GM12878 (cell line): ENCODE measurements around the gene DMWD. TPM values are rescaled to one million over a fixed set of nuclear protein-coding genes. Genes with fewer than 3 reads are reported as not detected.

Experiments
- ATAC-seq: fragments of 200-7000 bp; cut with Tn5 transposase; 3 replicates; pipeline ENCODE4 v1.9.1; 2020; ENCODE audit warnings: mild to moderate bottlenecking, moderate library complexity
- BruUV-seq: library from RNA; stranded (reverse); fragments of 400-500 nt; replicated peaks from 2 replicates; lab custom pipeline; 2021; lab: Mats Ljungman, UMichigan
- CTCF ChIA-PET: fragments of 300-600 bp; sonication (Branson Sonifier 250); formaldehyde crosslinking; extraction: SDS; loops from one replicate; lab custom pipeline; 2021; ENCODE audit warnings: inconsistent platforms; lab: Yijun Ruan, JAX
- POLR2A ChIA-PET: fragments of 350-600 bp; formaldehyde crosslinking; extraction: SDS; loops from one replicate; lab custom pipeline; 2021; ENCODE audit warnings: inconsistent platforms; lab: Charles Lee
- RAD21 ChIA-PET: fragments of 300-600 bp; sonication (Branson Sonifier 250); formaldehyde crosslinking; loops from one replicate; lab custom pipeline; 2023; ENCODE audit warnings: antibody characterized with exemption; ENCODE audit not compliant: unreplicated experiment; lab: Charles Lee
- SMC1A ChIA-PET: fragments of 300-600 bp; sonication (Branson Sonifier 250); formaldehyde crosslinking; loops from one replicate; lab custom pipeline; 2023; ENCODE audit not compliant: unreplicated experiment, uncharacterized antibody; lab: Charles Lee
- DNase-seq: peaks from one replicate; pipeline ENCODE4 v3.0.0-alpha.2; 2011; ENCODE audit warnings: low read depth, low spot score
- FAIRE-seq: peaks from 3 replicates; lab custom pipeline; 2011; peaks lifted over from hg19 to GRCh38; lab: Jason Lieb, UNC
- H2AFZ ChIP-seq: 2 replicates; pipeline ENCODE4 v1.6.0; 2011; ENCODE audit warnings: low read depth, low read length, control low read depth; ENCODE audit not compliant: control insufficient read depth
- H3K27ac ChIP-seq: 2 replicates; pipeline ENCODE4 v1.5.1; 2011; ENCODE audit warnings: control low read depth; ENCODE audit not compliant: control insufficient read depth, insufficient read depth
- H3K27me3 ChIP-seq, 2 experiments: replicated peaks in 1 of 2; 2 replicates each; pipeline versions ENCODE4 v1.6.0 to v1.6.1; 2011; ENCODE audit warnings: low read length in 1 of 2; ENCODE audit not compliant: control insufficient read depth in 2 of 2, insufficient read depth in 2 of 2
- H3K36me3 ChIP-seq, 2 experiments: 2 replicates each; pipeline ENCODE4 v1.5.1; 2011; ENCODE audit warnings: low read length in 1 of 2; ENCODE audit not compliant: control insufficient read depth in 2 of 2, insufficient read depth in 2 of 2
- H3K4me1 ChIP-seq: 2 replicates; pipeline ENCODE4 v1.6.1; 2011; ENCODE audit warnings: mild to moderate bottlenecking, low read length, moderate library complexity, mixed read lengths; ENCODE audit not compliant: control insufficient read depth, insufficient read depth
- H3K4me2 ChIP-seq: 2 replicates; pipeline ENCODE4 v1.6.0; 2011; ENCODE audit warnings: control low read depth; ENCODE audit not compliant: control insufficient read depth, insufficient read depth
- H3K4me3 ChIP-seq: fragments of 200-600 bp; sonication (generic); 2 replicates; pipeline ENCODE4 v1.5.1; 2016
- H3K79me2 ChIP-seq: 2 replicates; pipeline ENCODE4 v1.6.0; 2011; ENCODE audit warnings: low read length; ENCODE audit not compliant: control insufficient read depth, insufficient read depth
- H3K9ac ChIP-seq: 2 replicates; pipeline ENCODE4 v1.8.0; 2011; ENCODE audit warnings: low read length, control low read depth, mixed read lengths; ENCODE audit not compliant: control insufficient read depth, insufficient read depth
- H3K9me3 ChIP-seq: replicated peaks from 3 replicates; pipeline ENCODE4 v1.5.1; 2011; ENCODE audit warnings: mild to moderate bottlenecking, low read length; ENCODE audit not compliant: control insufficient read depth, insufficient read depth
- H4K20me1 ChIP-seq: 2 replicates; pipeline ENCODE4 v1.6.0; 2011; ENCODE audit not compliant: control insufficient read depth, insufficient read depth
- CUX1 ChIP-seq: IDR thresholded peaks from 2 replicates; pipeline ENCODE4 v1.6.1; 2012; ENCODE audit warnings: improper control_type of control experiment, low read depth, low read length; ENCODE audit not compliant: insufficient replicate concordance
- FOS ChIP-seq: IDR thresholded peaks from 3 replicates; pipeline ENCODE4 v1.6.1; 2011; ENCODE audit warnings: borderline replicate concordance; ENCODE audit not compliant: insufficient read length; ENCODE audit errors: extremely low read depth
- NR2C1 ChIP-seq: fragments of 450-650 bp; IDR thresholded peaks from 2 replicates; pipeline ENCODE4 v1.6.1; 2017; ENCODE audit warnings: antibody characterized with exemption, mild to moderate bottlenecking, moderate library complexity
- POLR2AphosphoS2 ChIP-seq: IDR thresholded peaks from 2 replicates; pipeline ENCODE4 v1.6.1; 2011; ENCODE audit warnings: low read depth, mild to moderate bottlenecking, low read length, improper control_type of control experiment, moderate library complexity
- ZNF24 ChIP-seq: fragments of 450-650 bp; IDR thresholded peaks from 2 replicates; pipeline ENCODE4 v1.6.1; 2017; ENCODE audit warnings: antibody characterized with exemption, mild to moderate bottlenecking
- WGBS: methylation state at CpG from one replicate; pipeline ENCODE4 v1.1.6; 2016; ENCODE audit warnings: low lambda C conversion rate; ENCODE audit not compliant: insufficient replicate concordance, insufficient coverage; ENCODE audit errors: missing lambda C conversion rate; 5-methylcytosine and 5-hydroxymethylcytosine counted together
- in situ Hi-C: fragments of 300-500 bp; cut with MboI; formaldehyde crosslinking; loops from 9 replicates; pipeline ENCODE4 v1.14.3; 2018; ENCODE audit warnings: mixed read lengths
- intact Hi-C: fragments of 100-400 bp; cut with micrococcal nuclease; formaldehyde crosslinking; loops from one replicate; pipeline ENCODE4 v1.14.2; 2022; ENCODE audit not compliant: unreplicated experiment
- polyA plus RNA-seq, 11 experiments: library from polyadenylated mRNA; depleted of rRNA in 4 of 11; unstranded in 6 of 11; stranded (reverse) in 5 of 11; fragments of >200 nt; fragmentation: Nextera tagmentation in 4 of 11; fragmentation: Illumina TruSeq in 1 of 11; extraction: Ambion mirVana in 4 of 11; extraction: Trizol in 1 of 11; gene quantifications; 1 replicate in 1 of 11; 2 replicates in 10 of 11; pipeline versions ENCODE4 v1.2.1 to v1.2.3, GENCODE V29; 2011 to 2016; ENCODE audit warnings: inconsistent platforms in 2 of 11, missing spikeins in 2 of 11, low read depth in 1 of 11
- total RNA-seq, 4 experiments: library from RNA; depleted of rRNA in 3 of 4; stranded (reverse); fragments of >200 nt in 3 of 4; fragmentation: Illumina TruSeq in 1 of 4; extraction: Trizol in 1 of 4; gene quantifications; 2 replicates each; pipeline versions ENCODE4 v1.2.1 to v1.2.3, GENCODE V29; 2013 to 2021
- TF ChIP-seq, protein P1 (sequence below): IDR thresholded peaks from 2 replicates; pipeline ENCODE4 v1.6.1; 2012; ENCODE audit warnings: mild to moderate bottlenecking, low read depth, low read length

DMWD gene
- total and polyA plus RNA-seq, 10 of the 15 experiments (the other 5 are each of a cell fraction or from before 2014, with no cell fraction given): 3.5 to 56.0 (median 11.6) TPM

DNA sequence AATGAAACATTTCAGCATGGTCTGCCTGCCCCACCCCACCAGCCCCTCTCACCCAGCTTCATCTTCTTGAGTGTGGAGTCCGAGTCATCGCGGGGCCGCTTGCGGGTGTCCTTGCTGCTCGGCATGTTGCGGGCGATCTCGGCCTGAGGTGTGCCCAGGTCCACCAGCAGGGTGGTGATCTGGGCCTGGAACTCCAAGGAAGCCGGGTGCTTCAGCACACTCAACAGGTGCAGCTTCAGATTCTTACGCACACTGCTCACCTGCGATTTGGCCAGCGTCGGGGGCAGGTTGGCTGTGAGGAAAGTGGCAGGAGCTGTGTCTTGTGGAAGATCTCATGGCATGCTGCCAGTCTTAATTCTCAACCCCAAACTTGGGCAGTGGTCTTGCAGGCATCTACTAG lies 49.6 kb upstream of the DMWD start:
- WGBS: 99% methylated on average over 14 of the region's 14 CpGs
- RAD21 ChIA-PET: no interaction called here
- Histone ChIP-seq H3K9me3 (no peaks in the 10 kb centered on the region; the same call in 2 of the 3 replicates), H3K4me3 (no peak overlapping the region), H3K36me3 (peaks cover 22 to 31% of the 10 kb centered on the region in 2 experiments), H3K27me3 (no peaks in the 10 kb centered on the region), H3K9ac (no peak overlapping the region), H3K79me2 (no peaks in the 10 kb centered on the region), H2AFZ (no peak overlapping the region), H3K4me2 (no peak overlapping the region), H3K27ac (no peak overlapping the region), H3K4me1 (no peaks in the 10 kb centered on the region), H4K20me1 (no peaks in the 10 kb centered on the region)
- ATAC-seq (no peak), DNase-seq (no peak), FAIRE-seq (no peak)
- intact Hi-C loops: no loop called here
- BruUV-seq: no TSS peak
- CTCF ChIA-PET: no interaction called here
- TF ChIP-seq ZNF24: no peak
- no peak for TF ChIP-seq FOS
- no peak for TF ChIP-seq POLR2AphosphoS2
- TF ChIP-seq CUX1: no peak
- no peak for TF ChIP-seq NR2C1
- TF ChIP-seq, protein P1, sequence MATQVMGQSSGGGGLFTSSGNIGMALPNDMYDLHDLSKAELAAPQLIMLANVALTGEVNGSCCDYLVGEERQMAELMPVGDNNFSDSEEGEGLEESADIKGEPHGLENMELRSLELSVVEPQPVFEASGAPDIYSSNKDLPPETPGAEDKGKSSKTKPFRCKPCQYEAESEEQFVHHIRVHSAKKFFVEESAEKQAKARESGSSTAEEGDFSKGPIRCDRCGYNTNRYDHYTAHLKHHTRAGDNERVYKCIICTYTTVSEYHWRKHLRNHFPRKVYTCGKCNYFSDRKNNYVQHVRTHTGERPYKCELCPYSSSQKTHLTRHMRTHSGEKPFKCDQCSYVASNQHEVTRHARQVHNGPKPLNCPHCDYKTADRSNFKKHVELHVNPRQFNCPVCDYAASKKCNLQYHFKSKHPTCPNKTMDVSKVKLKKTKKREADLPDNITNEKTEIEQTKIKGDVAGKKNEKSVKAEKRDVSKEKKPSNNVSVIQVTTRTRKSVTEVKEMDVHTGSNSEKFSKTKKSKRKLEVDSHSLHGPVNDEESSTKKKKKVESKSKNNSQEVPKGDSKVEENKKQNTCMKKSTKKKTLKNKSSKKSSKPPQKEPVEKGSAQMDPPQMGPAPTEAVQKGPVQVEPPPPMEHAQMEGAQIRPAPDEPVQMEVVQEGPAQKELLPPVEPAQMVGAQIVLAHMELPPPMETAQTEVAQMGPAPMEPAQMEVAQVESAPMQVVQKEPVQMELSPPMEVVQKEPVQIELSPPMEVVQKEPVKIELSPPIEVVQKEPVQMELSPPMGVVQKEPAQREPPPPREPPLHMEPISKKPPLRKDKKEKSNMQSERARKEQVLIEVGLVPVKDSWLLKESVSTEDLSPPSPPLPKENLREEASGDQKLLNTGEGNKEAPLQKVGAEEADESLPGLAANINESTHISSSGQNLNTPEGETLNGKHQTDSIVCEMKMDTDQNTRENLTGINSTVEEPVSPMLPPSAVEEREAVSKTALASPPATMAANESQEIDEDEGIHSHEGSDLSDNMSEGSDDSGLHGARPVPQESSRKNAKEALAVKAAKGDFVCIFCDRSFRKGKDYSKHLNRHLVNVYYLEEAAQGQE: no peak
- in situ Hi-C loops: no loop called here
- POLR2A ChIA-PET: no interaction called here
- SMC1A ChIA-PET: no interaction called here
